GM23338 (cell line): ENCODE results near the gene INO80. TPM values are rescaled to one million over a fixed set of nuclear protein-coding genes. Genes with fewer than 3 reads are reported as not detected.

Source experiments
- ATAC-seq: fragments of 200-7000 bp; cut with Tn5 transposase; 3 replicates; pipeline ENCODE4 v1.9.1; 2020
- DNase-seq: peaks from one replicate; pipeline ENCODE4 v3.0.0-alpha.2; 2015; ENCODE audit warnings: low spot score
- H2AFZ ChIP-seq: fragments of 200-600 bp; sonication (generic); 2 replicates; pipeline ENCODE4 v1.8.0; 2016; ENCODE audit warnings: antibody characterized with exemption, mild to moderate bottlenecking, moderate library complexity
- H3F3A ChIP-seq: fragments of 200-600 bp; sonication (generic); replicated peaks from 2 replicates; pipeline ENCODE4 v1.8.0; 2017; ENCODE audit warnings: antibody characterized with exemption, mixed run types, low read depth
- H3K27ac ChIP-seq: fragments of 200-600 bp; sonication (generic); 2 replicates; pipeline ENCODE4 v1.6.1; 2016; ENCODE audit warnings: low read depth
- H3K27me3 ChIP-seq: fragments of 200-600 bp; sonication (generic); 2 replicates; pipeline ENCODE4 v1.8.0; 2016; ENCODE audit warnings: mild to moderate bottlenecking, mixed run types, moderate library complexity; ENCODE audit not compliant: insufficient read depth
- H3K36me3 ChIP-seq: fragments of 200-600 bp; sonication (generic); 2 replicates; pipeline ENCODE4 v1.8.0; 2016; ENCODE audit warnings: mild to moderate bottlenecking; ENCODE audit not compliant: insufficient read depth
- H3K4me1 ChIP-seq: fragments of 200-600 bp; sonication (generic); 2 replicates; pipeline ENCODE4 v1.8.0; 2016; ENCODE audit warnings: mild to moderate bottlenecking, moderate library complexity; ENCODE audit not compliant: insufficient read depth
- H3K4me2 ChIP-seq: fragments of 200-600 bp; sonication (generic); 2 replicates; pipeline ENCODE4 v1.7.1; 2017; ENCODE audit warnings: mixed run types
- H3K4me3 ChIP-seq: fragments of 200-600 bp; sonication (generic); 2 replicates; pipeline ENCODE4 v1.6.1; 2016; ENCODE audit warnings: mixed run types
- H3K79me2 ChIP-seq: fragments of 200-600 bp; sonication (generic); replicated peaks from 2 replicates; pipeline ENCODE4 v1.8.0; 2017; ENCODE audit warnings: mild to moderate bottlenecking; ENCODE audit not compliant: insufficient read depth
- H3K9me2 ChIP-seq: fragments of 200-600 bp; sonication (generic); 2 replicates; pipeline ENCODE4 v1.8.0; 2017; ENCODE audit not compliant: insufficient read depth
- H4K20me1 ChIP-seq: fragments of 200-600 bp; sonication (generic); replicated peaks from 2 replicates; pipeline ENCODE4 v1.8.0; 2017; ENCODE audit warnings: mild to moderate bottlenecking; ENCODE audit not compliant: insufficient read depth
- H3K27ac Mint-ChIP-seq: 2 replicates; pipeline ENCODE4 v1.8.0; 2020; ENCODE audit warnings: inconsistent platforms, mild to moderate bottlenecking, moderate library complexity, mixed read lengths
- H3K27me3 Mint-ChIP-seq: 3 replicates; pipeline ENCODE4 v1.8.0; 2022; ENCODE audit warnings: low read depth, mild to moderate bottlenecking, moderate library complexity, mixed read lengths, inconsistent platforms; ENCODE audit not compliant: insufficient read depth, poor library complexity
- H3K36me3 Mint-ChIP-seq: 3 replicates; pipeline ENCODE4 v1.8.0; 2021; ENCODE audit warnings: low read depth, mild to moderate bottlenecking, inconsistent platforms, moderate library complexity, mixed read lengths
- H3K4me1 Mint-ChIP-seq: 3 replicates; pipeline ENCODE4 v1.8.0; 2020; ENCODE audit warnings: mild to moderate bottlenecking, inconsistent platforms, mixed read lengths
- H3K4me3 Mint-ChIP-seq: 3 replicates; pipeline ENCODE4 v1.8.0; 2021; ENCODE audit warnings: moderate library complexity, mild to moderate bottlenecking, inconsistent platforms, mixed read lengths
- H3K9me3 Mint-ChIP-seq: 3 replicates; pipeline ENCODE4 v1.8.0; 2020; ENCODE audit warnings: moderate library complexity, mild to moderate bottlenecking, inconsistent platforms, mixed read lengths
- CREB1 ChIP-seq: fragments of 250-450 bp; sonication (Bioruptor Pico); IDR thresholded peaks from 2 replicates; pipeline ENCODE4 v1.5.0; 2020; ENCODE audit warnings: low read depth, mild to moderate bottlenecking, moderate library complexity
- EZH2 ChIP-seq: fragments of 200-600 bp; sonication (generic); IDR thresholded peaks from one replicate; pipeline ENCODE4 v1.8.0; 2017; ENCODE audit warnings: antibody characterized with exemption, mild to moderate bottlenecking, low read depth; ENCODE audit not compliant: unreplicated experiment
- EZH2phosphoT487 ChIP-seq: fragments of 200-600 bp; sonication (generic); IDR thresholded peaks from one replicate; pipeline ENCODE4 v1.8.1; 2018; ENCODE audit warnings: antibody characterized with exemption; ENCODE audit not compliant: unreplicated experiment
- JUNB ChIP-seq: IDR thresholded peaks from one replicate; pipeline ENCODE4 v1.6.1; 2016; ENCODE audit warnings: antibody characterized with exemption; ENCODE audit not compliant: unreplicated experiment
- NANOG ChIP-seq: IDR thresholded peaks from 2 replicates; pipeline ENCODE4 v1.6.1; 2016; ENCODE audit warnings: antibody characterized with exemption, borderline replicate concordance
- POLR2AphosphoS5 ChIP-seq: IDR thresholded peaks from 2 replicates; pipeline ENCODE4 v1.6.1; 2016; ENCODE audit warnings: antibody characterized with exemption, low read depth
- STAT1 ChIP-seq: IDR thresholded peaks from one replicate; pipeline ENCODE4 v1.6.1; 2016; ENCODE audit warnings: antibody characterized with exemption; ENCODE audit not compliant: unreplicated experiment
- ZNF331 ChIP-seq: fragments of 250-450 bp; sonication (Bioruptor Pico); IDR thresholded peaks from 2 replicates; pipeline ENCODE4 v1.5.0; 2020; ENCODE audit warnings: low read depth, mild to moderate bottlenecking, moderate library complexity
- polyA plus RNA-seq: library from polyadenylated mRNA; unstranded; fragments of >200 nt; fragmentation: Nextera tagmentation; extraction: Ambion mirVana; gene quantifications from 2 replicates; pipeline ENCODE4 v1.2.1, GENCODE V29; 2016
- total RNA-seq: library from RNA; depleted of rRNA; stranded (reverse); fragments of >200 nt; shearing (Covaris generic); gene quantifications from 2 replicates; pipeline ENCODE4 v1.2.3, GENCODE V29; 2014
- TF ChIP-seq, protein P1 (sequence below), 2 experiments: fragments of 200-600 bp in 1 of 2; sonication (generic) in 1 of 2; conservative IDR thresholded peaks; 2 replicates each; pipeline versions ENCODE4 v1.5.1 to v1.6.1; 2016 to 2017; ENCODE audit warnings: antibody characterized with exemption in 2 of 2, low read depth in 2 of 2, mild to moderate bottlenecking in 2 of 2, moderate library complexity in 1 of 2
- TF ChIP-seq, protein P2 (sequence below): IDR thresholded peaks from 2 replicates; pipeline ENCODE4 v1.6.1; 2016; ENCODE audit warnings: antibody characterized with exemption
- TF ChIP-seq, protein P3 (sequence below): IDR thresholded peaks from one replicate; pipeline ENCODE4 v1.6.1; 2018; ENCODE audit warnings: antibody characterized with exemption; ENCODE audit not compliant: unreplicated experiment

The INO80 gene
- total and polyA plus RNA-seq, 2 experiments from 2014 or later = 6.5 to 24.9 TPM

DNA sequence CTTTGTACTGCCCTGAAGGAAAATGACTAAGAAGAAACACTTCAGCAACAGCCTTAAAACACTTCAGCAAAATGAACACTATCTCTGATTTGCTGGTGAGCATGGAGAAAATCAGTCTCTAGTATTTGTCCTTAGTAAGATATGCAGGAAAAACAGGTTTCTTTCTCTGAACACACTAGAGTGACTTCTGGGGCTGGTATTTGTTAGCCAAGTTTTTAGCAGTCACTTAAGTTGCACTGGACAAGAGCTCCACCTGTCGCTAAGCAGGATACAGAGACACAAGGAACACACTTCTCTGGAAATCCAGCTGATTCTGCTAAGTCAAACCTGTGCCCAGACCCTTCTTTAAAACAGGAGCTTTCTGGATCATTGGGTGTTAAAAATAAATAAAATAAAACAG is 97.5 kb downstream of the INO80 start:
- H3K36me3 Mint-ChIP-seq = peaks cover 37% of the 10 kb centered on the region
- Histone ChIP-seq H3K79me2 (no peaks in the 10 kb centered on the region), H3F3A (no peaks in the 10 kb centered on the region; the same call in 1 of the 2 replicates), H3K27ac (no peak overlapping the region), H3K4me1 (no peaks in the 10 kb centered on the region), H3K36me3 (peaks cover 31% of the 10 kb centered on the region), H3K9me2 (no peaks in the 10 kb centered on the region), H3K27me3 (no peaks in the 10 kb centered on the region), H3K4me3 (no peak overlapping the region), H4K20me1 (peaks cover 27% of the 10 kb centered on the region; the same call in 1 of the 2 replicates), H2AFZ (no peak overlapping the region), H3K4me2 (no peak overlapping the region)
- H3K4me3 Mint-ChIP-seq = no peak overlapping the region
- H3K9me3 Mint-ChIP-seq = no peaks in the 10 kb centered on the region
- no peaks in the 10 kb centered on the region for H3K27me3 Mint-ChIP-seq
- DNase-seq (peak; percentile 28), ATAC-seq (no peak)
- TF ChIP-seq STAT1 = no peak
- TF ChIP-seq, protein P1, sequence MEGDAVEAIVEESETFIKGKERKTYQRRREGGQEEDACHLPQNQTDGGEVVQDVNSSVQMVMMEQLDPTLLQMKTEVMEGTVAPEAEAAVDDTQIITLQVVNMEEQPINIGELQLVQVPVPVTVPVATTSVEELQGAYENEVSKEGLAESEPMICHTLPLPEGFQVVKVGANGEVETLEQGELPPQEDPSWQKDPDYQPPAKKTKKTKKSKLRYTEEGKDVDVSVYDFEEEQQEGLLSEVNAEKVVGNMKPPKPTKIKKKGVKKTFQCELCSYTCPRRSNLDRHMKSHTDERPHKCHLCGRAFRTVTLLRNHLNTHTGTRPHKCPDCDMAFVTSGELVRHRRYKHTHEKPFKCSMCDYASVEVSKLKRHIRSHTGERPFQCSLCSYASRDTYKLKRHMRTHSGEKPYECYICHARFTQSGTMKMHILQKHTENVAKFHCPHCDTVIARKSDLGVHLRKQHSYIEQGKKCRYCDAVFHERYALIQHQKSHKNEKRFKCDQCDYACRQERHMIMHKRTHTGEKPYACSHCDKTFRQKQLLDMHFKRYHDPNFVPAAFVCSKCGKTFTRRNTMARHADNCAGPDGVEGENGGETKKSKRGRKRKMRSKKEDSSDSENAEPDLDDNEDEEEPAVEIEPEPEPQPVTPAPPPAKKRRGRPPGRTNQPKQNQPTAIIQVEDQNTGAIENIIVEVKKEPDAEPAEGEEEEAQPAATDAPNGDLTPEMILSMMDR (conservative IDR thresholded peaks at IDR 0.05; ENCODE audit: low read depth in 2 of 2) = peak in 1 of 2 experiments; percentile 52
- no peak for TF ChIP-seq CREB1
- no peak for TF ChIP-seq POLR2AphosphoS5
- no peak for TF ChIP-seq ZNF331 (CRISPR knock-in tag)
- H3K27ac Mint-ChIP-seq = no peak overlapping the region
- H3K4me1 Mint-ChIP-seq = no peaks in the 10 kb centered on the region

DNA sequence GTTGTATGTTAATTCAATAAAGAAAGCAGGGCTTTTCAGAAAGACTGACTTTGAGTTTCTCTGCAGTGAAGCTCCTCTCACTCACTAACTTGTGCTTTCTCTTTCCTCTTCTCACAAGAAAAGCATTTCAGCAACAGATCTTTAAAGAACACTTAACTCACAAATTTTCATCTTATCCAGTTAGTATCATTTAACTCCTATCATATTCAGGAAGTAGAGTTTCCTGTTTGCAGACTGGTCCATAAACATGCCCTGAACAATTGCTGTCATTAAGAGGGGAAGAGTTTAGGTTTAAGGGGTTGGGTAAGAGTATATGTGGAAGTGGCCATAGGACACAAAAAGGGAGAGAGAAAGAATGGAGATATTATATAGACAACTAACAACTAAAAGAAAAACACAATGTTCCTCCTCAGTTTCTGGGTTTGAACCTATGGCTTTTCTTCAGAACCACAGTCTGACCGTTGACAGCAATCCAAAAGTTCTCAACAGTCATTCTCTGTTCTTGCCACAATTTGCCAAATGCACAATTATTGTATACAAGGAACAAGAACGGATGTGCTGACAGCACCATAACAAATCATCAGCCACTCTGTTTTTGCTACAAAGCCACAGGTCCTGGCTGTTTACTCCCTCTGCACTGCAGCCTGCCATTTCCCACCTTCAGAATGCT is 98.9 kb downstream of the INO80 start:
- Mint-ChIP-seq H3K27me3 (no peaks in the 10 kb centered on the region), H3K36me3 (peaks cover 37% of the 10 kb centered on the region), H3K4me1 (no peaks in the 10 kb centered on the region), H3K9me3 (no peaks in the 10 kb centered on the region), H3K27ac (no peak overlapping the region), H3K4me3 (no peak overlapping the region)
- H4K20me1 ChIP-seq = peaks cover 28% of the 10 kb centered on the region; the same call in 1 of the 2 replicates
- no peaks in the 10 kb centered on the region for H3K9me2 ChIP-seq
- H3K27me3 ChIP-seq = no peaks in the 10 kb centered on the region
- DNase-seq (no peak), ATAC-seq (no peak)
- H3K4me1 ChIP-seq = no peaks in the 10 kb centered on the region
- no peak overlapping the region for H3K4me3 ChIP-seq
- no peaks in the 10 kb centered on the region for H3F3A ChIP-seq
- no peak overlapping the region for H2AFZ ChIP-seq
- no peak overlapping the region for H3K27ac ChIP-seq
- no peaks in the 10 kb centered on the region for H3K79me2 ChIP-seq
- TF ChIP-seq EZH2 (no peak), JUNB (no peak), POLR2AphosphoS5 (no peak), NANOG (no peak), STAT1 (no peak), EZH2phosphoT487 (no peak)
- TF ChIP-seq, protein P2, sequence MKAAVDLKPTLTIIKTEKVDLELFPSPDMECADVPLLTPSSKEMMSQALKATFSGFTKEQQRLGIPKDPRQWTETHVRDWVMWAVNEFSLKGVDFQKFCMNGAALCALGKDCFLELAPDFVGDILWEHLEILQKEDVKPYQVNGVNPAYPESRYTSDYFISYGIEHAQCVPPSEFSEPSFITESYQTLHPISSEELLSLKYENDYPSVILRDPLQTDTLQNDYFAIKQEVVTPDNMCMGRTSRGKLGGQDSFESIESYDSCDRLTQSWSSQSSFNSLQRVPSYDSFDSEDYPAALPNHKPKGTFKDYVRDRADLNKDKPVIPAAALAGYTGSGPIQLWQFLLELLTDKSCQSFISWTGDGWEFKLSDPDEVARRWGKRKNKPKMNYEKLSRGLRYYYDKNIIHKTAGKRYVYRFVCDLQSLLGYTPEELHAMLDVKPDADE = no peak
- TF ChIP-seq, protein P3, sequence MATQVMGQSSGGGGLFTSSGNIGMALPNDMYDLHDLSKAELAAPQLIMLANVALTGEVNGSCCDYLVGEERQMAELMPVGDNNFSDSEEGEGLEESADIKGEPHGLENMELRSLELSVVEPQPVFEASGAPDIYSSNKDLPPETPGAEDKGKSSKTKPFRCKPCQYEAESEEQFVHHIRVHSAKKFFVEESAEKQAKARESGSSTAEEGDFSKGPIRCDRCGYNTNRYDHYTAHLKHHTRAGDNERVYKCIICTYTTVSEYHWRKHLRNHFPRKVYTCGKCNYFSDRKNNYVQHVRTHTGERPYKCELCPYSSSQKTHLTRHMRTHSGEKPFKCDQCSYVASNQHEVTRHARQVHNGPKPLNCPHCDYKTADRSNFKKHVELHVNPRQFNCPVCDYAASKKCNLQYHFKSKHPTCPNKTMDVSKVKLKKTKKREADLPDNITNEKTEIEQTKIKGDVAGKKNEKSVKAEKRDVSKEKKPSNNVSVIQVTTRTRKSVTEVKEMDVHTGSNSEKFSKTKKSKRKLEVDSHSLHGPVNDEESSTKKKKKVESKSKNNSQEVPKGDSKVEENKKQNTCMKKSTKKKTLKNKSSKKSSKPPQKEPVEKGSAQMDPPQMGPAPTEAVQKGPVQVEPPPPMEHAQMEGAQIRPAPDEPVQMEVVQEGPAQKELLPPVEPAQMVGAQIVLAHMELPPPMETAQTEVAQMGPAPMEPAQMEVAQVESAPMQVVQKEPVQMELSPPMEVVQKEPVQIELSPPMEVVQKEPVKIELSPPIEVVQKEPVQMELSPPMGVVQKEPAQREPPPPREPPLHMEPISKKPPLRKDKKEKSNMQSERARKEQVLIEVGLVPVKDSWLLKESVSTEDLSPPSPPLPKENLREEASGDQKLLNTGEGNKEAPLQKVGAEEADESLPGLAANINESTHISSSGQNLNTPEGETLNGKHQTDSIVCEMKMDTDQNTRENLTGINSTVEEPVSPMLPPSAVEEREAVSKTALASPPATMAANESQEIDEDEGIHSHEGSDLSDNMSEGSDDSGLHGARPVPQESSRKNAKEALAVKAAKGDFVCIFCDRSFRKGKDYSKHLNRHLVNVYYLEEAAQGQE = no peak
- H3K36me3 ChIP-seq = peaks cover 31% of the 10 kb centered on the region
- H3K4me2 ChIP-seq = no peak overlapping the region
